Lung (tissue), 12 donors: ENCODE measurements around the gene TMEM239. TPM values are rescaled to one million over a fixed set of nuclear protein-coding genes. Genes with fewer than 3 reads are reported as not detected.
A peak's percentile ranks its signal among the peaks of the same experiment; 100 is the strongest.

Experiments
- ATAC-seq: fragments of 200-7000 bp; cut with Tn5 transposase; one replicate; pipeline ENCODE4 v1.9.1; 2020; ENCODE audit warnings: moderate number of reproducible peaks; ENCODE audit not compliant: insufficient read depth, low FRiP score
- DNase-seq, 3 donors: peaks; one replicate each; pipeline ENCODE4 v3.0.0-alpha.2; 2013 to 2017
- H3K27ac ChIP-seq, 2 donors: one replicate each; pipeline ENCODE4 v1.5.1; 2013; ENCODE audit warnings: mild to moderate bottlenecking in 2 of 2, moderate library complexity in 2 of 2, control low read depth in 1 of 2, inconsistent platforms in 1 of 2, low read depth in 1 of 2, low read length in 1 of 2
- H3K27me3 ChIP-seq, 3 donors: one replicate each; pipeline ENCODE4 v1.5.1; 2013; ENCODE audit warnings: low read length in 2 of 3; ENCODE audit not compliant: control insufficient read depth in 3 of 3, insufficient read depth in 3 of 3
- H3K36me3 ChIP-seq, 4 donors: one replicate each; pipeline ENCODE4 v1.5.1; 2013; ENCODE audit warnings: low read length in 4 of 4, mild to moderate bottlenecking in 1 of 4, moderate library complexity in 1 of 4; ENCODE audit not compliant: control insufficient read depth in 4 of 4, insufficient read depth in 4 of 4
- H3K4me1 ChIP-seq, 5 donors: one replicate each; pipeline ENCODE4 v1.5.1; 2013; ENCODE audit warnings: low read length in 5 of 5, mild to moderate bottlenecking in 2 of 5, moderate library complexity in 1 of 5; ENCODE audit not compliant: control insufficient read depth in 5 of 5, insufficient read depth in 5 of 5
- H3K4me3 ChIP-seq: one replicate; pipeline ENCODE4 v1.5.1; 2013; ENCODE audit warnings: mild to moderate bottlenecking, control low read depth, moderate library complexity
- H3K9ac ChIP-seq, 2 donors: one replicate each; pipeline ENCODE4 v1.5.1; 2013; ENCODE audit warnings: low read length in 2 of 2, control low read depth in 1 of 2; ENCODE audit not compliant: insufficient read depth in 1 of 2
- H3K9me3 ChIP-seq, 4 donors: one replicate each; pipeline ENCODE4 v1.5.1; 2013; ENCODE audit warnings: low read length in 3 of 4, mild to moderate bottlenecking in 1 of 4, moderate library complexity in 1 of 4; ENCODE audit not compliant: control insufficient read depth in 4 of 4, insufficient read depth in 3 of 4
- CTCF ChIP-seq: IDR thresholded peaks from 2 replicates; pipeline ENCODE4 v1.5.1; 2012; ENCODE audit warnings: mild to moderate bottlenecking; ENCODE audit errors: control extremely low read depth, extremely low read depth
- WGBS, 2 donors: extraction: QIAGEN DNeasy Blood & Tissue Kit; methylation state at CpG; one replicate each; pipeline ENCODE4 v1.1.7; 2013; 5-methylcytosine and 5-hydroxymethylcytosine counted together
- polyA plus RNA-seq, 2 donors: library from polyadenylated mRNA; stranded (reverse); fragments of 200-250 nt; gene quantifications; one replicate each; pipeline ENCODE4 v1.2.1, GENCODE V29; 2013
- total RNA-seq, 2 donors: library from RNA; depleted of rRNA in 1 of 2; stranded (reverse); fragments of >200 nt in 1 of 2; gene quantifications; one replicate each; pipeline ENCODE4 v1.2.1, GENCODE V29; 2014 to 2021
- donor health status: control.
- donor health status: control.
- donor health status: Bipolar disorder and iron deficiency.
- donor health status: healthy.
- donor health status: DM: yes; HTN: yes; CAD: no.

TMEM239 gene
- total and polyA plus RNA-seq, 4 donors: not detected

DNA sequence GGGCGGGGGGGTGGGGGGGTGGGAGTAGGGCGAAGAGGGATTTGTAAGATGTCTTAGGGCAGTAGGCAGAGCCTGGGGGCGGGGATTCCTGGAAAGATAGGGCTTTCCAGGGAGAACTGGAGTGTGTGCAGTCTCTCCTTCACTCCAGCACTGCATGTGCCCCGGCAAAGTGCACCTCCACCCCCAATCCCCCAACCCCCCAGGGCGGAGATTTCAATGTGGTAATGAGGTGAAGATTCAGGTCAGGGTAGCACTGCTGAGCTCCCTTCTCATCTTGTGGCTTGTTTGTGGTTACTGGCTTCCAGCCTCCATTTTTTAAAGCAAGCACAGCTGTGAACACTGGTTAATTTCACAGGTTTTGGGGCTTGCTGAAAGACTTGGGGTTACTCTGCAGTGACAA is 5.9 kb downstream of the TMEM239 start:
- Histone ChIP-seq H3K4me1 (peaks cover 0 to 16% (median 3%) of the 10 kb centered on the region in 5 donors), H3K9me3 (peaks cover 0 to 1% (median 0%) of the 10 kb centered on the region in 4 donors), H3K27me3 (peaks cover 0 to 24% (median 22%) of the 10 kb centered on the region in 3 donors), H3K36me3 (no peaks in the 10 kb centered on the region), H3K9ac (no peak overlapping the region), H3K4me3 (no peak overlapping the region), H3K27ac (no peak overlapping the region)
- peak in 1 of 3 donors; percentile 8 for DNase-seq
- TF ChIP-seq CTCF: no peak
- WGBS, 2 donors: 31 to 41% methylated on average over 5 of the region's 5 CpGs
- ATAC-seq: no peak

GRCh38 chr20:2825761-2826160 is 9.6 kb downstream of the TMEM239 start:
- Histone ChIP-seq H3K27ac (no peak overlapping the region), H3K4me1 (peaks cover 0 to 2% (median 0%) of the 10 kb centered on the region in 5 donors), H3K9me3 (no peaks in the 10 kb centered on the region), H3K4me3 (no peak overlapping the region), H3K27me3 (peaks cover 0 to 27% (median 21%) of the 10 kb centered on the region in 3 donors), H3K36me3 (no peaks in the 10 kb centered on the region), H3K9ac (no peak overlapping the region)
- TF ChIP-seq CTCF: no peak
- no peak for ATAC-seq
- WGBS, 2 donors: 87 to 92% methylated on average over 2 of the region's 2 CpGs
- DNase-seq: no peak

DNA sequence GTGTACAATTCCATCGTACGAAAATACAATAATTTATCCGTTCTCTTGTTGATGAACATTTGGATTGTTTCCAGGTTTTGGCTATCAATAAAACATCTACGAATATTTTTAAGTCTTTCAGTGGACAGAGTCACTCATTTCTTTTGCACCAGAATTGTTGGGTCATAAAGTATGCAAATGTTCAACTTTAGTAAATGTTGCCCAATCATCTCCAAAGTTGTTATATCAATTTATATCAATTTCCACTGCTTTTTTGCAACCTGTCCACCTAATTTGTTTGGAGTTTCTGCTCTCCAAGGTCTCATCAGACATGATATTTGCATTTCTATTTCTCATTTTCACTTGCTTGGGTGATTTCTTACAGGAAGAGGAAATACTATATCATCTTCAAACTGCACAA is 10.5 kb downstream of the TMEM239 start:
- H3K27me3 ChIP-seq: peaks cover 0 to 25% (median 16%) of the 10 kb centered on the region in 3 donors
- no peak overlapping the region for H3K27ac ChIP-seq
- WGBS, 2 donors: 81 to 92% methylated on average over 4 of the region's 4 CpGs

More for the DNA sequence above, 10.5 kb downstream of the TMEM239 start:
- Histone ChIP-seq H3K4me3 (no peak overlapping the region), H3K4me1 (no peaks in the 10 kb centered on the region), H3K36me3 (no peaks in the 10 kb centered on the region), H3K9me3 (no peaks in the 10 kb centered on the region), H3K9ac (no peak overlapping the region)
- DNase-seq (no peak), ATAC-seq (no peak)
- no peak for TF ChIP-seq CTCF
